WTC11 (cell line): ENCODE data around the gene METTL21A.

Experiments
- CBFB ChIP-seq: sonication (generic); formaldehyde crosslinking; IDR thresholded peaks from 2 replicates; pipeline ENCODE4 v1.8.1; 2022; ENCODE audit warnings: mild to moderate bottlenecking, low read depth, missing genetic modification reagents
- CTCF ChIP-seq: fragments of 200-600 bp; IDR thresholded peaks from 2 replicates; pipeline ENCODE4 v1.8.0; 2022; ENCODE audit warnings: antibody characterized with exemption
- NFE2L1 ChIP-seq: sonication (generic); formaldehyde crosslinking; IDR thresholded peaks from 2 replicates; pipeline ENCODE4 v1.8.1; 2023; ENCODE audit warnings: missing genetic modification reagents

GRCh38 chr2:207606829-207607228, 18.4 kb downstream of the METTL21A start:
- TF ChIP-seq CBFB (CRISPR knock-in tag) = no peak
- no peak for TF ChIP-seq CTCF
- no peak for TF ChIP-seq NFE2L1
